Neural cell (in vitro differentiated cells): Measurements from ENCODE around the gene BTNL3. TPM values are rescaled to one million over a fixed set of nuclear protein-coding genes. Genes with fewer than 3 reads are reported as not detected.

ENCODE experiments used
- H2AFZ ChIP-seq: fragments of 200-600, 300-800 bp; sonication (generic), shearing (Covaris generic); 2 replicates; pipeline ENCODE4 v1.6.0; 2014; ENCODE audit warnings: low read depth, mild to moderate bottlenecking, antibody characterized with exemption, low read length, moderate library complexity
- H3F3A ChIP-seq: fragments of 200-600 bp; shearing (Covaris generic); 2 replicates; pipeline ENCODE4 v1.6.1; 2016; ENCODE audit warnings: mild to moderate bottlenecking, moderate library complexity, mixed read lengths, antibody characterized with exemption, low read length; ENCODE audit not compliant: insufficient read depth, poor library complexity, severe bottlenecking
- H3K27ac ChIP-seq: fragments of 200-600, 300-800 bp; sonication (generic), shearing (Covaris generic); 2 replicates; pipeline ENCODE4 v1.5.1; 2014; ENCODE audit warnings: mild to moderate bottlenecking, low read length, moderate library complexity
- H3K27me3 ChIP-seq: fragments of 300-800, 200-600 bp; sonication (generic), shearing (Covaris generic); 2 replicates; pipeline ENCODE4 v1.6.0; 2014; ENCODE audit warnings: mild to moderate bottlenecking, low read depth, low read length, moderate library complexity; ENCODE audit not compliant: insufficient read depth
- H3K36me3 ChIP-seq: fragments of 300-800, 200-600 bp; sonication (generic), shearing (Covaris generic); 2 replicates; pipeline ENCODE4 v1.5.1; 2014; ENCODE audit warnings: mild to moderate bottlenecking, antibody characterized with exemption, low read length, moderate library complexity; ENCODE audit not compliant: insufficient read depth
- H3K4me2 ChIP-seq: fragments of 300-800, 200-600 bp; sonication (generic), shearing (Covaris generic); 2 replicates; pipeline ENCODE4 v1.6.0; 2014; ENCODE audit warnings: mild to moderate bottlenecking, low read length
- H3K4me3 ChIP-seq: fragments of 300-800, 200-600 bp; sonication (generic), shearing (Covaris generic); 2 replicates; pipeline ENCODE4 v1.5.1; 2014; ENCODE audit warnings: mild to moderate bottlenecking, low read length, moderate library complexity
- H3K79me2 ChIP-seq: fragments of 200-600 bp; shearing (Covaris generic); replicated peaks from 2 replicates; pipeline ENCODE4 v1.6.0; 2014; ENCODE audit warnings: mild to moderate bottlenecking, low read length, moderate library complexity; ENCODE audit not compliant: insufficient read depth
- H3K9ac ChIP-seq: fragments of 300-800, 200-600 bp; sonication (generic), shearing (Covaris generic); 2 replicates; pipeline ENCODE4 v1.6.1; 2016; ENCODE audit warnings: mild to moderate bottlenecking, low read length, mixed read lengths
- H3K9me2 ChIP-seq: fragments of 200-600 bp; shearing (Covaris generic); 2 replicates; pipeline ENCODE4 v1.6.1; 2016; ENCODE audit warnings: mild to moderate bottlenecking, low read length, mixed read lengths; ENCODE audit not compliant: insufficient read depth
- H3K9me3 ChIP-seq: fragments of 200-600, 300-800 bp; sonication (generic), shearing (Covaris generic); 2 replicates; pipeline ENCODE4 v1.6.1; 2016; ENCODE audit warnings: mild to moderate bottlenecking, mixed run types, low read length, moderate library complexity, mixed read lengths
- H4K20me1 ChIP-seq: fragments of 200-600 bp; shearing (Covaris generic); 2 replicates; pipeline ENCODE4 v1.6.1; 2016; ENCODE audit warnings: mild to moderate bottlenecking, mixed run types; ENCODE audit not compliant: insufficient read depth
- EP300 ChIP-seq: fragments of 450-650 bp; conservative IDR thresholded peaks from 2 replicates; pipeline ENCODE4 v1.6.1; 2014; ENCODE audit warnings: antibody characterized with exemption, mild to moderate bottlenecking, moderate library complexity; ENCODE audit not compliant: poor library complexity, severe bottlenecking
- EZH2 ChIP-seq: fragments of 200-600, 300-800 bp; shearing (Covaris generic), sonication (generic); IDR thresholded peaks from 2 replicates; pipeline ENCODE4 v1.6.1; 2014; ENCODE audit warnings: antibody characterized with exemption, low read length, borderline replicate concordance, mild to moderate bottlenecking; ENCODE audit not compliant: insufficient read depth, poor library complexity, severe bottlenecking
- MXI1 ChIP-seq: fragments of 450-650 bp; conservative IDR thresholded peaks from 2 replicates; pipeline ENCODE4 v1.6.1; 2014; ENCODE audit warnings: antibody characterized with exemption, mild to moderate bottlenecking; ENCODE audit not compliant: poor library complexity, severe bottlenecking
- POLR2AphosphoS5 ChIP-seq: IDR thresholded peaks from 2 replicates; pipeline ENCODE4 v1.6.1; 2012
- RAD21 ChIP-seq: fragments of 450-650 bp; conservative IDR thresholded peaks from 2 replicates; pipeline ENCODE4 v1.6.1; 2014; ENCODE audit warnings: antibody characterized with exemption, mild to moderate bottlenecking, moderate library complexity
- REST ChIP-seq: IDR thresholded peaks from 2 replicates; pipeline ENCODE4 v1.6.1; 2012; ENCODE audit warnings: borderline replicate concordance
- SMC3 ChIP-seq: fragments of 450-650 bp; conservative IDR thresholded peaks from 2 replicates; pipeline ENCODE4 v1.6.1; 2014; ENCODE audit warnings: antibody characterized with exemption, mild to moderate bottlenecking, moderate library complexity; ENCODE audit not compliant: poor library complexity
- TAF1 ChIP-seq: IDR thresholded peaks from 2 replicates; pipeline ENCODE4 v1.6.1; 2012; ENCODE audit warnings: low read depth
- polyA plus RNA-seq: library from polyadenylated mRNA; depleted of rRNA; stranded (reverse); fragments of >200 nt; gene quantifications from 2 replicates; pipeline ENCODE4 v1.2.3, GENCODE V29; 2014
- TF ChIP-seq, protein P1 (sequence below): fragments of 450-650 bp; IDR thresholded peaks from 2 replicates; pipeline ENCODE4 v1.5.1; 2014; ENCODE audit warnings: antibody characterized with exemption, mild to moderate bottlenecking, moderate library complexity; ENCODE audit not compliant: poor library complexity, severe bottlenecking

Gene BTNL3
- polyA plus RNA-seq, 1 donor from 2014 or later: not detected

DNA sequence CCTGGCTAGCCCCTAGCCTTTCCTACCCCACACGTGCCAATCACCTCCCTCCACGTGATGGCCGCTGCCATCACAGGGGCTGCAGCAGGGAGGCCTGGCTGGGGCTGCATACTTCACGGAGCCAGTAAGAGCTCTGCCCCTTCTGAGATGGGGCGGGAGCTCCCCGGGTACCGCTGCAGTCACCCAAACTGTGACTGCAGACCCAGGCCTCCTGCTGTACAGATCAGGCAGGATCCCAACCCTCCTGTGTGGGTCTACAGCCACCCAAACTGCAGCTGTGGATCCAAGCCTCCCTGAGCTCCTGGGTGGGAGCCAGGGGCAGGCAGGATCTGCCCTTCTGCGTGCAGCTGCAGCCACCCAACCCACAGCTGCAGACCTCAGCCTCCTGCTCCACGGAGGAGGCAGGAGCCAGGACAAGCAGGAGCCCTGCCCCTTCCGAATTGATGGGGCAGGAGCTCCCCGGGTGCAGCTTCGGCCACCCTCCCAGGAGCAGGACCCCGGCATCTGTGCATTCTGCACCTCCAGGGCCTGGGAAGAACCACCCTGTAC lies 48.2 kb downstream of the BTNL3 start:
- H3F3A ChIP-seq: no peaks in the 10 kb centered on the region
- H3K9ac ChIP-seq: no peak overlapping the region
- H3K79me2 ChIP-seq: no peaks in the 10 kb centered on the region
- H3K4me2 ChIP-seq: no peak overlapping the region
- no peak overlapping the region for H2AFZ ChIP-seq
- no peaks in the 10 kb centered on the region for H3K9me2 ChIP-seq
- TF ChIP-seq MXI1: no peak
- TF ChIP-seq SMC3: no peak
- TF ChIP-seq, protein P1, sequence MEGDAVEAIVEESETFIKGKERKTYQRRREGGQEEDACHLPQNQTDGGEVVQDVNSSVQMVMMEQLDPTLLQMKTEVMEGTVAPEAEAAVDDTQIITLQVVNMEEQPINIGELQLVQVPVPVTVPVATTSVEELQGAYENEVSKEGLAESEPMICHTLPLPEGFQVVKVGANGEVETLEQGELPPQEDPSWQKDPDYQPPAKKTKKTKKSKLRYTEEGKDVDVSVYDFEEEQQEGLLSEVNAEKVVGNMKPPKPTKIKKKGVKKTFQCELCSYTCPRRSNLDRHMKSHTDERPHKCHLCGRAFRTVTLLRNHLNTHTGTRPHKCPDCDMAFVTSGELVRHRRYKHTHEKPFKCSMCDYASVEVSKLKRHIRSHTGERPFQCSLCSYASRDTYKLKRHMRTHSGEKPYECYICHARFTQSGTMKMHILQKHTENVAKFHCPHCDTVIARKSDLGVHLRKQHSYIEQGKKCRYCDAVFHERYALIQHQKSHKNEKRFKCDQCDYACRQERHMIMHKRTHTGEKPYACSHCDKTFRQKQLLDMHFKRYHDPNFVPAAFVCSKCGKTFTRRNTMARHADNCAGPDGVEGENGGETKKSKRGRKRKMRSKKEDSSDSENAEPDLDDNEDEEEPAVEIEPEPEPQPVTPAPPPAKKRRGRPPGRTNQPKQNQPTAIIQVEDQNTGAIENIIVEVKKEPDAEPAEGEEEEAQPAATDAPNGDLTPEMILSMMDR: no peak
- no peak for TF ChIP-seq TAF1
- TF ChIP-seq EZH2: no peak
- no peak for TF ChIP-seq EP300
- no peak for TF ChIP-seq POLR2AphosphoS5
- no peak for TF ChIP-seq RAD21
- no peak for TF ChIP-seq REST
- H3K27me3 ChIP-seq: no peaks in the 10 kb centered on the region
- H4K20me1 ChIP-seq: no peaks in the 10 kb centered on the region
- no peak overlapping the region for H3K27ac ChIP-seq
- no peaks in the 10 kb centered on the region for H3K36me3 ChIP-seq
- H3K4me3 ChIP-seq: no peak overlapping the region
- H3K9me3 ChIP-seq: no peaks in the 10 kb centered on the region

DNA sequence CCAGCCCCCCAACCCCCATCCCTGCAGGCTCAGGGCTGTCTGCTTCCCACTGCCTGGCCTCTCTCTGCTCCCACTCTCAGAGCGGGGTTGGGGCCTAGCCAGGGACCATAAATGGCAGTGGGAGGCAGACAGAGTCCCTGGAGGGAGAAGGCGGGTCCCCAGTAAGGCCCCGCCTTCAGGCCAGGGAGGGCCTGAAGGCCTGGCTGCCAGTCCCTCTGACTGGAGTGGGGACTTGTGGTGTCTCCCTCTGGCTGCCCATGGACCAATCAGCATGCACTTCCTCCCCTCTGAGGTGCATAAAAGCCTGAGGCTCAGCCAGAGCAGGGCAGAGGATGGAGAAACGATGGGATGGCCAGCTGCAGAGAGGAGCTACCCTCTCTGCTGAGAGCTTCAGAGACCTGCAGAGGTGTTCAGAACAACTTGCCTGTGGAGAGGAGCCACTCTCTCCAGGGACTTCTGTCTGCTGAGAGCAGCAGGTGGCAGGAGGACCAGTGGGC lies 48.8 kb downstream of the BTNL3 start:
- Histone ChIP-seq H3K9me2 (no peaks in the 10 kb centered on the region), H2AFZ (no peak overlapping the region)

More for the DNA sequence above, 48.8 kb downstream of the BTNL3 start:
- no peaks in the 10 kb centered on the region for H4K20me1 ChIP-seq
- no peaks in the 10 kb centered on the region for H3K27me3 ChIP-seq
- H3K4me3 ChIP-seq: no peak overlapping the region
- no peaks in the 10 kb centered on the region for H3K36me3 ChIP-seq
- no peaks in the 10 kb centered on the region for H3K9me3 ChIP-seq
- H3F3A ChIP-seq: no peaks in the 10 kb centered on the region
- H3K27ac ChIP-seq: no peak overlapping the region
- no peak overlapping the region for H3K9ac ChIP-seq
- no peak overlapping the region for H3K4me2 ChIP-seq
- no peak for TF ChIP-seq EZH2
- no peak for TF ChIP-seq POLR2AphosphoS5
- TF ChIP-seq SMC3: no peak
- no peak for TF ChIP-seq TAF1
- TF ChIP-seq MXI1: no peak
- TF ChIP-seq RAD21: no peak
- TF ChIP-seq, protein P1: no peak
- no peak for TF ChIP-seq REST
- TF ChIP-seq EP300: no peak
- H3K79me2 ChIP-seq: no peaks in the 10 kb centered on the region
